ENCODE measurements around the gene TBC1D22B. TPM values are rescaled to one million over a fixed set of nuclear protein-coding genes. Genes with fewer than 3 reads are reported as not detected.

Gene TBC1D22B
- total and polyA plus RNA-seq, 2 of the 13 experiments (the other 11 are each of a cell fraction or from before 2014, with no cell fraction given), result 9.7 to 12.9 TPM

GRCh38 chr6:37207903-37208456 is 49.6 kb upstream of the TBC1D22B start (continued):
- no peak for TF ChIP-seq KMT2A (CRISPR knock-in tag; IDR thresholded peaks at IDR 0.05)
- peak; percentile 53 to 67; a peak in 1 of 4 replicates for TF ChIP-seq HMGXB4 (CRISPR knock-in tag; IDR thresholded peaks at IDR 0.05; ENCODE audit: borderline replicate concordance in 1 of 2, low read depth in 1 of 2)
- no peak for TF ChIP-seq ZNF34 (CRISPR knock-in tag; IDR thresholded peaks at IDR 0.05; ENCODE audit: borderline replicate concordance)
- no peak for TF ChIP-seq ZNF782 (CRISPR knock-in tag; IDR thresholded peaks at IDR 0.05; ENCODE audit: borderline replicate concordance)
- no peak for TF ChIP-seq SP5 (CRISPR knock-in tag; IDR thresholded peaks at IDR 0.05; ENCODE audit: borderline replicate concordance, low read depth)
- no peak for TF ChIP-seq ZNF17 (CRISPR knock-in tag; IDR thresholded peaks at IDR 0.05)
- TF ChIP-seq ETV6 (CRISPR knock-in tag; conservative IDR thresholded peaks at IDR 0.05), result no peak
- 0 out of 2 replicates have a peak, but pooled peaks have one; percentile 4 for TF ChIP-seq SP4 (CRISPR knock-in tag; IDR thresholded peaks at IDR 0.05)
- peak; percentile 34; the same call in 1 of the 2 replicates for TF ChIP-seq FOXK1 (CRISPR knock-in tag; IDR thresholded peaks at IDR 0.05; ENCODE audit: borderline replicate concordance, low read depth)
- no peak for TF ChIP-seq CBX1 (IDR thresholded peaks at IDR 0.05; ENCODE audit: low read depth)
- no peak for TF ChIP-seq ZNF841 (CRISPR knock-in tag; IDR thresholded peaks at IDR 0.05; ENCODE audit: borderline replicate concordance)
- no peak for TF ChIP-seq DRAP1 (CRISPR knock-in tag; IDR thresholded peaks at IDR 0.05)
- TF ChIP-seq HNRNPUL1 (IDR thresholded peaks at IDR 0.05; ENCODE audit: low read depth, low read length), result no peak
- no peak for TF ChIP-seq ZNF567 (CRISPR knock-in tag; IDR thresholded peaks at IDR 0.05; ENCODE audit: borderline replicate concordance)
- TF ChIP-seq CSRNP1 (CRISPR knock-in tag; IDR thresholded peaks at IDR 0.05), result no peak
- TF ChIP-seq ATF7 (IDR thresholded peaks at IDR 0.05), result no peak
- no peak for TF ChIP-seq ATF7 (CRISPR knock-in tag; IDR thresholded peaks at IDR 0.05)
- no peak for TF ChIP-seq POLR2G (IDR thresholded peaks at IDR 0.05; ENCODE audit: low read depth, low read length)
- TF ChIP-seq MEIS2 (CRISPR knock-in tag; IDR thresholded peaks at IDR 0.05), result no peak
- TF ChIP-seq SMAD3 (CRISPR knock-in tag; IDR thresholded peaks at IDR 0.05), result peak; percentile 67; the same call in 1 of the 2 replicates
- no peak for TF ChIP-seq ZBTB1 (CRISPR knock-in tag; IDR thresholded peaks at IDR 0.05; ENCODE audit: borderline replicate concordance)
- TF ChIP-seq MAFK (conservative IDR thresholded peaks at IDR 0.05 in 1 of 2, IDR thresholded peaks at IDR 0.05 in 1 of 2; ENCODE audit: low read length in 2 of 2), result no peak
- no peak for TF ChIP-seq PATZ1 (CRISPR knock-in tag; IDR thresholded peaks at IDR 0.05)
- TF ChIP-seq ZFP41 (CRISPR knock-in tag; IDR thresholded peaks at IDR 0.05; ENCODE audit: borderline replicate concordance), result no peak
- TF ChIP-seq ZMYM3 (CRISPR knock-in tag; IDR thresholded peaks at IDR 0.05), result peak; percentile 44; the same call in 1 of the 2 replicates
- TF ChIP-seq TSC22D2 (CRISPR knock-in tag; IDR thresholded peaks at IDR 0.05; ENCODE audit: borderline replicate concordance), result 0 out of 2 replicates have a peak, but pooled peaks have one; percentile 52

Measured in HepG2 (cell line).